HS-5 (cell line): ENCODE results near the gene ACAP1.

Source experiments
- DNase-seq: peaks from one replicate; pipeline ENCODE4 v3.0.0-alpha.2; 2012; ENCODE audit warnings: low read depth

Gene ACAP1

DNA sequence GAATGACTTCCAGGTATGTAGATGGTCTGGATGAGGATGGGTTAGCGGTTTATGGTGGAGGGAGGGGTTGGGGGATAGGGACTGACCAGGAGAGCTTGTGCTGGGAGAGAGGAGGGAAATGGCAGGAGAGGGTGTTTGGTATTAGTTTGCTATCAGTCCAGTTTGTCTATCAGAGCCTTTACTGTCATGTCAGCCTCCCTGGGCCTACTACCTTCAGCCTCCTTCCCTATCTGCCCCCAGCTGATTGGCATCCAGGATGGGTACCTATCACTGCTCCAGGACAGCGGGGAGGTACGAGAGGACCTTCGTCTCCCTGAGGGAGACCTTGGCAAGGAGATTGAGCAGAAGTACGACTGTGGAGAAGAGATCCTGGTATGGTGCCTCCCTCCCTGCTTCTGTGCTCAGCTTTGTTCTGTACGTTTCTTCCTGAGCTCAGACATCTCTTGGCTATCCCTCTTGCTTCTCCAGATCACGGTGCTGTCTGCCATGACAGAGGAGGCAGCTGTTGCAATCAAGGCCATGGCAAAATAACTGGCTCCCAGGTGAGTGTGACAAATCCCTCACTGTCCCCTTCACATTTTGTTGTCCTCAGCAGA lies 25.1 kb upstream of the ACAP1 start:
- DNase-seq = no peak

- no peak for DNase-seq
Measured at GRCh38 chr17:7312432-7313087, 23.8 kb upstream of the ACAP1 start.

DNA sequence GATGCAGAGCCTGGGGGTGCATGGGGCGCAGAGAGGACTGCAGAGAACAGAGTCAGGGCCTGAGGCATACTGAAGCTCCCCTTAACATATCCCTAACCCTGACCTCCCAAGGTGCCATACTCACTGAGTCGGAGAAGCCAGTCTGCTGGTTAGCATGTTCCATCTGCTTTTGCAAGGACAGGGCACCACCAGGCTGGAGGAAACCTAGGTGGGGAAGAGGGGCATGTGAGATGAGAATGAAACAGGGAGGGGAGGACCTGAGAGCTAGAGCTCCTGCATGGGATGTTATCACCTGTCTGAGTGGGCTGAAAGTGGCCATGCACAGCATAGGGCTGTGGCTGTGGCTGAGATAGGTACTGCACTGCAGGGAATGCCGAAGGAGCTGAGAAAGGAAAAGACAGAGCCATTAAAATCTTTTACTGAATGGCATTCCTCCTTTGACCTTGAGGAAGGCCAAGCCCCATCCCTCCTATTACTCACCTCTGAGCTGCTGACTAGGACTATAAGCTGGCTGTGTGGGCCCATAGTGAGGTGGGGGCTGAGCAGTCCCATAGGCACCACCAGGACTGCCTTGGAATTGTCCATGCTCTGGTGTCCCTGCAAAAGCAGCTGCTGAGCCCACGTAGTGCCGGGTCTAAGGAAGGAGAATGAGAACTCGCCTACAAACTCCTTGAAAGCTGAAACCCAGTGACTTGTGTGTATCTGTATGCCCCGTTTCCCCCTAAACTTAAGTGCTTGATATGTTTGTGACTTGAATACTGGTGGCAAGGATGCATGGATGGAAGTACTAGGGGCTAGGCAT lies 23.0 kb upstream of the ACAP1 start:
- DNase-seq = no peak

DNA sequence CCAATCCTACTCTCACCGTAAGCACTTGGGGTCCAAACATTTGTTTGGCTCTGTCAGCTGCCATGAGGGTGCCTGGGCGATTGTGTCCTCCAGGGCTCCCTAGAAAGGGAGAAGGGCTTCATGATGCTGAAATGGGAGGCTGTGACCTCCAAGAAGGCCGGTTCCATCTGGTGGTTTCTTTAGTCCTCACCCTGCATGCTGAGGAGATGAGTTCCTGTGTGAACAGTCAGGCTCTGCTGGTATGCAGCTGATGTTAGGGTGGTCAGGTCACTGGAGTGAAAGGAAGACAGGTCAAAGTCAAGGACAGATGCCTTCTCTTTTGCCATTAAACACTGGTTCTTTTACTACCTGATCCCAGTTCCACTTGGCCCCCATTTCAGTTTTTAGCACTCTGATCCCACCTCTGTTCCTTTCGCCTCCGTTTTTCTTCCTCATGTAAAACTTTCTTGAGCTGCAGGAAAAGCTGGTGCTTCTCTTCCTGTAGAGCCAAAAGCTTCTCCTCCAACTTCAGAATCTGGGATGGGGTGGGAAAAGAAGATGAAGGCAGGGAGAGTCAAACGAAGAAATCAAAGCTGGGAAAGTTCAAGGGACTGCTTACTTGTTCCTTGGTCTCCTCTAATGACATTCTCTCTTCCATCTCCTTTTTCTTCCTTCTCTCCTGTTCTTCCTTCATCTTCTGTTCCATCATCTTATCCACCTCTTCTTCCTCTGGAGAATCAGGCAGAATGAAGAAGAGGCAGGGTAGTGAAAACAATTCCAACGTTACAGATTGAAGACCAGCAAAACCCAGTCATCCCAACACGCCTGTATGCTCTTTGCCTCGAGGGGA lies 22.2 kb upstream of the ACAP1 start:
- no peak for DNase-seq

GRCh38 chr17:7314719-7315569 lies 21.4 kb upstream of the ACAP1 start, which contains the start of gene GPS2:
GPS2 (minus strand) TSS chr17:7315360; CDS start chr17:7315052, 308 bp downstream.
- DNase-seq = no peak

GRCh38 chr17:7315570-7316235 lies 20.6 kb upstream of the ACAP1 start:
- no peak for DNase-seq

GRCh38 chr17:7317161-7317803 lies 19.0 kb upstream of the ACAP1 start:
- DNase-seq = no peak

DNA sequence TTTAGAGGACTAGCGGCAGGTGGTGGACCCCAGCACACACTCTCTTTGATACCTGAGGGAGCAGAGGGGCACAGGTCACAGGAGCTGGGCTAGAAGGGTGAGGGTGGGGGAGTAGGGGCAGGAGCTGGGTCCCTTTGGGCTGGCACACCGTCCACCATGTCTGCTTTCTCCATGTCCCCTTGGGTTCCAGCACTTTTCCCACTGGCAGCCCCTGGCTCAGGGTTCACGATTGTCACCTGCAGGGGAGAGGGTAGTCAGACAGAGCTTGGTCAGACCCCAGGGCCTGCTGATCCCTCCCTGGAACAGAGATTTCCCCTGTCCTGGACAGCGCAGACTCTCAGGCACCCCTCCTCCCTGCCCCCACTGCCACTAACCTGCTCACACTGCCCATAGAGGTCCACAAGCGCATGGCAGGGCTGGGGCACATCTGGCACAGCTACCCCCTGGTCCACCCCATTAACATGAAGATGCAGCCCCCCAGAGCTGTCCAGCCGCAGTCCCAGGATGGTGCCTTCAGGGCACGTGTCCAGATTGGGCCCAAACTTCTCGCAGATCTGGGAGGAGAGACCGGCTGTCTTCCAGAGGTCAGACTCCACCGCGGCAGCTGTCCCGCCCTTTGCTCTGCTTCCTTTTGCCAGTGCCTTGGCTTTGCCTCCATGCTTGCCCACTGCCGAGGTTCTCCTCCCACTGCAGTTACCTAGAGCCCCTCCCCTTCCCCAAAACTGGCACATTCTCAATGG lies 18.0 kb upstream of the ACAP1 start:
- DNase-seq = no peak

GRCh38 chr17:7321466-7321865 lies 14.9 kb upstream of the ACAP1 start:
- no peak for DNase-seq

- DNase-seq = no peak
Measured at GRCh38 chr17:7322520-7323194, 13.7 kb upstream of the ACAP1 start.

- DNase-seq = no peak
Measured at GRCh38 chr17:7323731-7324437, 12.4 kb upstream of the ACAP1 start.

- no peak for DNase-seq
Measured at GRCh38 chr17:7324438-7324779, 11.9 kb upstream of the ACAP1 start.

- DNase-seq = no peak
Measured at GRCh38 chr17:7325031-7325528, 11.2 kb upstream of the ACAP1 start.

GRCh38 chr17:7326186-7326585 lies 10.1 kb upstream of the ACAP1 start:
- no peak for DNase-seq

DNA sequence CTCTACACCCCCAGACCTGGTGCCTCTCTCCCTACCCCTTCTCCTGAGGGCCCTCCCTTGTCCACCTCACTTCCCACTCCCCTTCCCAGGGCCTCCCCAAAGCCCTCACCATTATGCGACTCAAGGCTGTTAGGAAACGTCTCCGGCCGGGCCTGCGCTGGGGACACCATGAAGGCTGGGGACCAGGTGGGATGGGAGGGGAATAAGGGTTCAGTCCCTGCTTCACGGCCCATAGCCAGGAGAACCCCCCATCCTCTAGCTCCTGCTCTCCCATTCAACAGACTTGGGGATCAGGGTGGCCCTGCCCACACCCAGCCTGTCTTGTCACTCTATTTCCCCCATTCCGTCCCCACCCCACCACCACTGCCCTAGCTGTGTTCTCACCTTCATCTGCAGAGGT lies 9.3 kb upstream of the ACAP1 start:
- no peak for DNase-seq

DNA sequence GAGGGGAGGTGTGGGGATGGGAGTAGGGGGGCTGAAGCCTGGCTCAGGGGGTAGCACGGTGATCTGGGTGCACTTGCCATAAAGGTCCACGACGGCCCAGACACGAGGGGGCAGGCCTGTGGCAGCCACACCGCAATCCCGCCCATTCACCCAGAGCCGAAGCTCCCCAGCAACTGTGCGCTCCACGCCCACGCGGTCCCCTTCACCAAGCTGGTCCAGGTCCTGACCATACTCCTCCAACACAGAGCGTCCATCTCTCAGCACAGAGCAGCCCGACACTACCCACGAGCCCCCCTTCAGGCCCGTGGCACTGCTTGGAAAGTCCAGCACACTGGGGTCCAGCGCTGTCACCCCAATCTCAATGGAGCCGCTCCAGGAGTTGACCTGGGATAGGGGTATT lies 8.8 kb upstream of the ACAP1 start:
- no peak for DNase-seq

GRCh38 chr17:7328009-7328408 lies 8.3 kb upstream of the ACAP1 start:
- DNase-seq = no peak

DNA sequence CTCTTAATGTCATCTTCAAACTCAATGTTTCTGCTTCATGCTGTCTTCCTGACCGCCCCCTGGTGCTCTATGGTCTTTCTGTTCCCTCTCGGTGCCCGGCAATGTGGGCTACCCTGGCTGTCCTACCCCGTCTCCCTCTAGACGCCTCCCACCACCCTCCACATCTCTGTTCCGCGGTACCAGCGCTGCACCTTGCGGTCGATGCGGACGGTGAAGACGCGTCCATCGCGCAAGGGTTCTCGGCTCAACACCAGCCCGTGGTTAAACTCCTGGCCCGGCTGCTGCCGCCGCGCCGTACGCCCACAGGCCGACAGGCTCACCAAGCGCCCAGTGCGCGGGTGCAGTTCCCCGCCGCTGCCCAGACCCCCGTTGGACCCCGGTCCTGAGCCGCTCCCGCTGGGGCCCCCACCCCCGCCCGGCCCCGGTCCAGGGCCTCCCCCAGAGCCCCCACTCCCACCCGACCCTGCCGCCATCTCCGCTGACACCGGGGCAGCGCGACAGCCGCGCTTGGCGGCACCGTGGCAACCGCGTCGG lies 7.4 kb upstream of the ACAP1 start, which contains the start of gene NEURL4:
NEURL4 (minus strand) TSS at position 496 of the 534 bp plus-strand sequence; CDS start at position 473, 23 bp downstream.
- DNase-seq = no peak
